ENCODE measurements around the gene IGF2R. TPM values are rescaled to one million over a fixed set of nuclear protein-coding genes. Genes with fewer than 3 reads are reported as not detected.
A peak's percentile ranks its signal among the peaks of the same experiment; 100 is the strongest.

The IGF2R gene
- total RNA-seq, 1 donor from 2014 or later, result 35.1 TPM

- Histone ChIP-seq H3K79me2 (ENCODE audit: low read depth) (no peaks in the 10 kb centered on the region), H3K4me3 (no peak overlapping the region), H3K36me3 (no peaks in the 10 kb centered on the region), H3K9me3 (ENCODE audit: low read depth) (no peaks in the 10 kb centered on the region), H3K4me2 (no peak overlapping the region), H4K20me1 (ENCODE audit: low read depth) (no peaks in the 10 kb centered on the region), H3F3A (ENCODE audit: low read depth) (no peaks in the 10 kb centered on the region), H3K27me3 (no peaks in the 10 kb centered on the region), H3K9ac (no peak overlapping the region), H2AFZ (replicated peaks) (peak overlapping the region; percentile 68), H3K27ac (no peak overlapping the region), H3K4me1 (no peaks in the 10 kb centered on the region)
- DNase-seq (ENCODE audit: low spot score), result no peak
- Mint-ChIP-seq H3K27me3 (ENCODE audit: insufficient read depth, low read depth) (peaks cover 2% of the 10 kb centered on the region), H3K4me3 (no peak overlapping the region), H3K4me1 (peaks cover 14% of the 10 kb centered on the region), H3K9me3 (peaks cover 5% of the 10 kb centered on the region), H3K36me3 (no peaks in the 10 kb centered on the region), H3K27ac (peak overlapping the region; percentile 92)
- TF ChIP-seq CTCF (IDR thresholded peaks at IDR 0.05), result no peak
- TF ChIP-seq EZH2 (IDR thresholded peaks at IDR 0.05), result no peak
- TF ChIP-seq EZH2phosphoT487 (IDR thresholded peaks at IDR 0.05), result no peak
Observed at GRCh38 chr6:160160450-160160849, 191.6 kb downstream of the IGF2R start.

Other genes starting within 250 kb of the IGF2R start
- 126 and 159 TPM in 2 replicates for gene WTAP, start 241.6 kb upstream of the IGF2R start, total RNA-seq (ENCODE audit: low replicate concordance)
- 92.5 and 101 TPM in 2 replicates for gene ACAT2, start 207.0 kb upstream of the IGF2R start, total RNA-seq (ENCODE audit: low replicate concordance)
- gene TCP1, start 179.5 kb upstream of the IGF2R start, total RNA-seq (ENCODE audit: low replicate concordance), result 264 and 334 TPM in 2 replicates
- 64.5 and 69.1 TPM in 2 replicates for gene MRPL18, start 178.6 kb upstream of the IGF2R start, total RNA-seq (ENCODE audit: low replicate concordance)
- 0.06 TPM in 1 of 2 replicates, not detected in the other for gene PNLDC1, start 168.8 kb upstream of the IGF2R start, total RNA-seq (ENCODE audit: low replicate concordance)
- gene MAS1, start 78.1 kb upstream of the IGF2R start, total RNA-seq (ENCODE audit: low replicate concordance), result not detected in 2 replicates
- 0.22 TPM in 1 of 2 replicates, not detected in the other for gene SLC22A1, start 152.7 kb downstream of the IGF2R start, total RNA-seq (ENCODE audit: low replicate concordance)

Data from neural progenitor cell (in vitro differentiated cells).